GM12878 (cell line): ENCODE results near the gene C10orf71. TPM values are rescaled to one million over a fixed set of nuclear protein-coding genes. Genes with fewer than 3 reads are reported as not detected.

Experiments
- ATF2 ChIP-seq: IDR thresholded peaks from 2 replicates; pipeline ENCODE4 v1.6.1; 2012; ENCODE audit warnings: low read length, inconsistent platforms
- ATF7 ChIP-seq: fragments of 450-650 bp; IDR thresholded peaks from 2 replicates; pipeline ENCODE4 v1.6.1; 2016; ENCODE audit warnings: low read depth, mild to moderate bottlenecking
- CHD4 ChIP-seq: fragments of 200-600 bp; sonication (generic); IDR thresholded peaks from 2 replicates; pipeline ENCODE4 v1.6.1; 2016; ENCODE audit warnings: mild to moderate bottlenecking
- CREB1 ChIP-seq: IDR thresholded peaks from 2 replicates; pipeline ENCODE4 v1.6.1; 2012; ENCODE audit warnings: low read depth, mild to moderate bottlenecking, inconsistent platforms
- NR2C2 ChIP-seq: IDR thresholded peaks from 2 replicates; pipeline ENCODE4 v1.6.1; 2011; ENCODE audit warnings: borderline replicate concordance, low read depth; ENCODE audit not compliant: control insufficient read depth, insufficient read length
- POLR2A ChIP-seq: IDR thresholded peaks from 2 replicates; pipeline ENCODE4 v1.6.1; 2011; ENCODE audit warnings: low read depth, mild to moderate bottlenecking, low read length
- RELB ChIP-seq: fragments of 450-650 bp; IDR thresholded peaks from 2 replicates; pipeline ENCODE4 v1.6.1; 2017; ENCODE audit warnings: low read depth, mild to moderate bottlenecking, moderate library complexity
- REST ChIP-seq: IDR thresholded peaks from 2 replicates; pipeline ENCODE4 v1.6.1; 2012; ENCODE audit warnings: mild to moderate bottlenecking, low read depth, low read length
- SIN3A ChIP-seq: IDR thresholded peaks from 2 replicates; pipeline ENCODE4 v1.6.1; 2012; ENCODE audit warnings: low read depth, low read length, improper control_type of control experiment
- SKIL ChIP-seq: fragments of 450-650 bp; IDR thresholded peaks from 2 replicates; pipeline ENCODE4 v1.6.1; 2017; ENCODE audit warnings: mild to moderate bottlenecking, low read depth, inconsistent platforms; ENCODE audit not compliant: poor library complexity, severe bottlenecking
- ZBTB33 ChIP-seq: fragments of 450-650 bp; IDR thresholded peaks from 2 replicates; pipeline ENCODE4 v1.6.1; 2017; ENCODE audit warnings: mild to moderate bottlenecking
- ZBTB4 ChIP-seq: fragments of 450-650 bp; formaldehyde crosslinking; IDR thresholded peaks from 2 replicates; pipeline ENCODE4 v1.4.0; 2022; ENCODE audit warnings: mild to moderate bottlenecking, moderate library complexity
- ZNF217 ChIP-seq: fragments of 450-650 bp; IDR thresholded peaks from 2 replicates; pipeline ENCODE4 v1.6.1; 2017; ENCODE audit warnings: antibody characterized with exemption, mild to moderate bottlenecking
- ZNF274 ChIP-seq: IDR thresholded peaks from one replicate; pipeline ENCODE4 v1.8.0; 2011; ENCODE audit not compliant: insufficient read length, insufficient read depth
- polyA plus RNA-seq, 11 experiments: library from polyadenylated mRNA; depleted of rRNA in 4 of 11; unstranded in 6 of 11; stranded (reverse) in 5 of 11; fragments of >200 nt; fragmentation: Nextera tagmentation in 4 of 11; fragmentation: Illumina TruSeq in 1 of 11; extraction: Ambion mirVana in 4 of 11; extraction: Trizol in 1 of 11; gene quantifications; 1 replicate in 1 of 11; 2 replicates in 10 of 11; pipeline versions ENCODE4 v1.2.1 to v1.2.3, GENCODE V29; 2011 to 2016; ENCODE audit warnings: inconsistent platforms in 2 of 11, missing spikeins in 2 of 11, low read depth in 1 of 11
- total RNA-seq, 4 experiments: library from RNA; depleted of rRNA in 3 of 4; stranded (reverse); fragments of >200 nt in 3 of 4; fragmentation: Illumina TruSeq in 1 of 4; extraction: Trizol in 1 of 4; gene quantifications; 2 replicates each; pipeline versions ENCODE4 v1.2.1 to v1.2.3, GENCODE V29; 2013 to 2021

Gene C10orf71
- total and polyA plus RNA-seq, 10 of the 15 experiments (the other 5 are each of a cell fraction or from before 2014, with no cell fraction given) = not detected

GRCh38 chr10:49362596-49363260 is 63.8 kb downstream of the C10orf71 start (continued):
- TF ChIP-seq SKIL (no peak), ZBTB33 (no peak), ZNF217 (peak; percentile 60; the same call in 1 of the 2 replicates), RELB (peak; percentile 70), CHD4 (no peak), REST (no peak), CREB1 (0 out of 2 replicates have a peak, but pooled peaks have one; percentile 17), ATF7 (peak; percentile 84), POLR2A (no peak), SIN3A (no peak), ZNF274 (no peak), ATF2 (peak; percentile 58), NR2C2 (no peak), ZBTB4 (CRISPR knock-in tag) (no peak)
